Motor neuron (in vitro differentiated cells): ENCODE data around the gene SH3RF3. TPM values are rescaled to one million over a fixed set of nuclear protein-coding genes. Genes with fewer than 3 reads are reported as not detected.
A peak's percentile ranks its signal among the peaks of the same experiment; 100 is the strongest.

ENCODE experiments used
- ATAC-seq, 8 experiments: fragments of 200-7000 bp; cut with Tn5 transposase; replicated peaks in 6 of 8; 2 replicates each; pipeline ENCODE4 v1.8.0; 2021; ENCODE audit warnings: mild to moderate bottlenecking in 8 of 8, moderate library complexity in 8 of 8
- H3K27ac ChIP-seq, 2 donors: fragments of 250-450 bp; sonication (Bioruptor Pico); 2 replicates each; pipeline ENCODE4 v1.9.0; 2021; ENCODE audit warnings: antibody characterized with exemption in 2 of 2, mild to moderate bottlenecking in 2 of 2, moderate library complexity in 1 of 2
- H3K4me1 ChIP-seq, 2 donors: fragments of 250-450 bp; sonication (Bioruptor Pico); replicated peaks in 1 of 2; 2 replicates each; pipeline ENCODE4 v1.6.1; 2021; ENCODE audit warnings: antibody characterized with exemption in 2 of 2, mild to moderate bottlenecking in 2 of 2, moderate library complexity in 1 of 2
- H3K4me3 ChIP-seq, 5 donors: fragments of 250-450 bp; sonication (Bioruptor Pico); 2 replicates each; pipeline ENCODE4 v1.9.0; 2021; ENCODE audit warnings: antibody characterized with exemption in 5 of 5, mild to moderate bottlenecking in 5 of 5, moderate library complexity in 4 of 5
- WGBS, 10 experiments: fragments of 450-650 bp; shearing (Covaris generic); methylation state at CpG; one replicate each; pipeline ENCODE4 v1.0.0; 2022; 5-methylcytosine and 5-hydroxymethylcytosine counted together
- in situ Hi-C, 9 experiments: fragments of 400-800 bp; cut with MboI; loops; one replicate each; pipeline ENCODE4 v1.15.0; 2021; ENCODE audit warnings: low sequenced_read_pairs in 9 of 9, low pct_unique_long_range_greater_than_20kb in 2 of 9; ENCODE audit not compliant: unreplicated experiment in 9 of 9
- total RNA-seq, 8 experiments: library from RNA; unstranded; fragments of 300-600 nt; gene quantifications; 2 replicates each; pipeline versions ENCODE4 v1.2.3 to v1.2.4, GENCODE V29; 2022

Gene SH3RF3
- total RNA-seq, 8 experiments from 2014 or later, result 0.13 to 6.5 (median 3.2) TPM

GRCh38 chr2:109182426-109182825 lies 53.4 kb downstream of the SH3RF3 start:
- 67 to 100% (median 100%) methylated on average over 1 to 2 of the region's 2 CpGs; no CpG with 5 or more reads in 1 of the 10 experiments for WGBS, 10 experiments
- no peak overlapping the region for H3K27ac ChIP-seq
- no peak for ATAC-seq
- no peak overlapping the region for H3K4me3 ChIP-seq
- peaks cover 6 to 12% of the 10 kb centered on the region in 2 donors for H3K4me1 ChIP-seq
- in situ Hi-C loops, result no loop called here

- no peak overlapping the region for H3K27ac ChIP-seq
- ATAC-seq, result no peak
- in situ Hi-C loops, result no loop called here
- H3K4me3 ChIP-seq, result no peak overlapping the region
- 100% methylated on average over 1 of the region's 4 CpGs; no CpG with 5 or more reads in 9 of the 10 experiments for WGBS, 10 experiments
- H3K4me1 ChIP-seq, result peaks cover 2 to 7% of the 10 kb centered on the region in 2 donors
Measured at GRCh38 chr2:109183871-109184270, 54.9 kb downstream of the SH3RF3 start.

GRCh38 chr2:109184368-109184767 lies 55.4 kb downstream of the SH3RF3 start:
- in situ Hi-C loops, result no loop called here
- no peak for ATAC-seq
- peaks cover 6 to 11% of the 10 kb centered on the region in 2 donors for H3K4me1 ChIP-seq
- no peak overlapping the region for H3K27ac ChIP-seq
- 80 to 100% (median 91%) methylated on average over 1 to 3 of the region's 3 CpGs; no CpG with 5 or more reads in 6 of the 10 experiments for WGBS, 10 experiments
- no peak overlapping the region for H3K4me3 ChIP-seq

- H3K27ac ChIP-seq, result no peak overlapping the region
- in situ Hi-C loops, result no loop called here
- no peak overlapping the region for H3K4me3 ChIP-seq
- H3K4me1 ChIP-seq, result peaks cover 6 to 11% of the 10 kb centered on the region in 2 donors
- peak in 3 of 8 experiments; percentile 34 to 77 (median 40) for ATAC-seq
- 0 to 80% (median 40%) methylated on average over 1 to 4 of the region's 4 CpGs; no CpG with 5 or more reads in 1 of the 10 experiments for WGBS, 10 experiments
Measured at GRCh38 chr2:109185338-109185737, 56.3 kb downstream of the SH3RF3 start.

- peak in 3 of 8 experiments; percentile 37 to 71 (median 40) for ATAC-seq
Measured at GRCh38 chr2:109185821-109186570, 57.0 kb downstream of the SH3RF3 start.

DNA sequence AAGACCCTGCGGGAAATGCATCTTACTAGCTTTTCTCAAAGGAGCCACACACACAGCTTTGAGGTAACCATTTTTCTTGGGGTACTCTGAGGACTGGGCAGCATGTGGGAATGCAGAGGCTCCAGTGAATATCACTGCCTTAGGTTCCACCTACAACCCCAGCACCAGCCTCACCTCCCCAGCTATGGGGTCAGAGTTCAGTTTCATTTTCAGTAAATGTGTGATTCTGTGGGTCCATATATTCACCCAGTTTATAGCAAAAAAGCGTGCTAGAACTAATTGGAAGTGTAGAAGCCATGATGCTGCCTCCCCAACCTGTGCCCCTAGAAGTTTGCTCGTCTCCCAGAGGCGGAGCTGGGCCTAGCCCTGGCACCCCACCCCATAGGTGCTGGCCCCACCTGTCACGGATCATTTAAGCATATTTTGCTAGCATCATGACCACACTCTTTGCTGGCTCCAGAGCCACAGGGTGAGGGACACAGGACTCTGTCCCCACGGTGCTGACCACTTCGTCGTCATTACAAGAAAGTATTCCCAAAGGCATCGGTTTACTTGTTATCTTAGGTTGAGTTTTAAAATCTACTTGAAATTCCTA lies 57.7 kb downstream of the SH3RF3 start:
- H3K4me1 ChIP-seq, result peaks cover 6 to 11% of the 10 kb centered on the region in 2 donors

More at GRCh38 chr2:109185821-109186570, 57.0 kb downstream of the SH3RF3 start:
- Histone ChIP-seq H3K4me3 (no peak overlapping the region), H3K27ac (no peak overlapping the region), H3K4me1 (peaks cover 6 to 11% of the 10 kb centered on the region in 2 donors)
- WGBS, 10 experiments, result 20 to 96% (median 77%) methylated on average over 1 to 13 of the region's 16 CpGs
- in situ Hi-C loops, result no loop called here

DNA sequence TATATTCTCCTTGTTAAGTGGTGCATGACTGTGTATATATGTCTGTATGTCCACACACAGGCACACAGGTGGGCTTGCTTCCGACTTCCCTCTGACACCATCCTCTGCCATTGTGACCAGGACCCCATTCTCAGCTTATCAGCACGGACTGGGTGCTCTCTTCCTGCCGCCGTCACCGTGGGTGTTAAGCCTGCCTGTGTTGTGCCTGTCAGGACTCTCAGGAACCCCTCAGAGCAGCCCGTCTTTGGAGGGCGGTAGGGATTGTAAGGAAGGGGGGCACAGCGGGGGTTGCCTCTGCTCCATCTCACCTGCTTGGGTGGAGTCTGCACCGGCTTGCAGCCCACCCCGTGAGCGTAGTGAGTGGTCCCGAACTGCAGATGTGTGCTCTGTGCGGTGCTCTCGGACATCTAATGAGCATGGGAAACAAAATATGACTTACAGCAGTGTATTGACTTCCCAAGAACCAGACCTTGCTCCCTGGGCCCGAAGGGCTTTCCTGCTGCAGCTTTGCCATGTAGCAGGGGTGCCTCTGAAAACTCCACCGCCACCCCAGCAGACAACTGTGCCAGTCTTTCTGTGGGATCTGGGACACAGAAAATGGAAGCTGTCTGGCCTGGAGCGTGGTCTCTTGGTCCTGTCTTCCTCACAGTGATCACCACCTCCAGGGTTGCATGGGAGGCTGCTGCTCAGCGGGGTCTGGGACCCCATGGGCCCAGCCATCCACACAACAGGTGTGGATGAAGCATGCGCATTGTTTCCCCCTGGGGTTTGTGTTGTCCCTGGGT lies 58.9 kb downstream of the SH3RF3 start:
- Histone ChIP-seq H3K4me3 (no peak overlapping the region), H3K4me1 (peaks cover 6 to 11% of the 10 kb centered on the region in 2 donors), H3K27ac (no peak overlapping the region)
- peak in 1 of 8 experiments; percentile 6 for ATAC-seq
- in situ Hi-C loops, result no loop called here
- WGBS, 10 experiments, result 57 to 83% (median 83%) methylated on average over 3 to 5 of the region's 19 CpGs; no CpG with 5 or more reads in 7 of the 10 experiments

More for the DNA sequence above, 57.7 kb downstream of the SH3RF3 start:
- Histone ChIP-seq H3K4me3 (no peak overlapping the region), H3K27ac (no peak overlapping the region)
- 72 to 100% (median 94%) methylated on average over 1 to 7 of the region's 9 CpGs; no CpG with 5 or more reads in 1 of the 10 experiments for WGBS, 10 experiments
- no peak for ATAC-seq
- in situ Hi-C loops, result no loop called here

GRCh38 chr2:109188496-109188890 lies 59.5 kb downstream of the SH3RF3 start:
- in situ Hi-C loops, result no loop called here
- Histone ChIP-seq H3K4me1 (peaks cover 6 to 11% of the 10 kb centered on the region in 2 donors), H3K27ac (no peak overlapping the region), H3K4me3 (no peak overlapping the region)
- 48 to 100% (median 72%) methylated on average over 1 to 11 of the region's 14 CpGs; no CpG with 5 or more reads in 2 of the 10 experiments for WGBS, 10 experiments
- peak in 5 of 8 experiments; percentile 24 to 67 (median 34) for ATAC-seq

DNA sequence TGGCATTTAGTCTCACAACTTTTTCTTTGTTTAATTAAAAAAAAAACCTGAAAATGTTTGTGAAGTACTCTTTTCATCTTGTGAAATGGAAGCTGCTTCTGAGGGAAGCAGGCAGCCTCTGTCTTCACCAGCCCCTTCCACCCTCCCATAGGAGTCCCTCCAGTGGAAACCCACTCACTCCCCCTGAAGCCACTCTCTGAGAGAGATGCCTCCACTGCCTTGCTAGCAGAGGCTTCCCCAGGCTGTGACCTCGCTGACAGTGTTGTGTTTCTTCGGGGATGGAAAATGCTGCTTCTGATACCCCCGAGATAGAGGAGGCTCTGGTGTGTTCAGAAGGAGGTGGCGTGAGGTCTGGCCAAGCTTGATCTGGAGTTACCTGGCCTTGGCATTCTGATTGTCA lies 59.9 kb downstream of the SH3RF3 start:
- Histone ChIP-seq H3K27ac (no peak overlapping the region), H3K4me1 (peaks cover 6 to 11% of the 10 kb centered on the region in 2 donors), H3K4me3 (no peak overlapping the region)
- ATAC-seq, result peak in 5 of 8 experiments; percentile 23 to 66 (median 32)
- 72 to 100% (median 92%) methylated on average over 1 to 3 of the region's 4 CpGs; no CpG with 5 or more reads in 6 of the 10 experiments for WGBS, 10 experiments
- in situ Hi-C loops, result no loop called here

DNA sequence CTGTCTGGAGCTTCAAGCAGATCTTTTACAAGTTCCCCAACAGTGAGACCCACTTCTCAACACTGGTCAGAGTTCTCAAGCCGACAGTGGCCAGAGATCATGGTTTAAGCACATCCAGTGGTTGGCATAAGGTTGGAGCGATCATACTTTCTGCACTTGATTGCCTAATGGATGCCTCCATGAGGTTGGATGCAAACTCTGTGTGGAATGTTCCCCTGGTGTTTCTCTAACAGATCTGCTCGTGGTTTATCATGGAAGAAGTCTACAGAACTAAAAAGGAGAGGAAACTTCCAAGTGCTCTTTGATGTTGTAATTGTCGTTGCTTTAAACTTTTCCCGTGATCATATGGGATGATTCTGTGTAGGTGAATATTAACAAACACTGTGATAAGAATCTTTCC lies 60.7 kb downstream of the SH3RF3 start:
- WGBS, 10 experiments, result 56 to 100% (median 80%) methylated on average over 1 to 4 of the region's 5 CpGs; no CpG with 5 or more reads in 2 of the 10 experiments
- ATAC-seq, result no peak
- H3K4me3 ChIP-seq, result no peak overlapping the region
- in situ Hi-C loops, result no loop called here
- H3K27ac ChIP-seq, result no peak overlapping the region
- peaks cover 9 to 18% of the 10 kb centered on the region in 2 donors for H3K4me1 ChIP-seq

DNA sequence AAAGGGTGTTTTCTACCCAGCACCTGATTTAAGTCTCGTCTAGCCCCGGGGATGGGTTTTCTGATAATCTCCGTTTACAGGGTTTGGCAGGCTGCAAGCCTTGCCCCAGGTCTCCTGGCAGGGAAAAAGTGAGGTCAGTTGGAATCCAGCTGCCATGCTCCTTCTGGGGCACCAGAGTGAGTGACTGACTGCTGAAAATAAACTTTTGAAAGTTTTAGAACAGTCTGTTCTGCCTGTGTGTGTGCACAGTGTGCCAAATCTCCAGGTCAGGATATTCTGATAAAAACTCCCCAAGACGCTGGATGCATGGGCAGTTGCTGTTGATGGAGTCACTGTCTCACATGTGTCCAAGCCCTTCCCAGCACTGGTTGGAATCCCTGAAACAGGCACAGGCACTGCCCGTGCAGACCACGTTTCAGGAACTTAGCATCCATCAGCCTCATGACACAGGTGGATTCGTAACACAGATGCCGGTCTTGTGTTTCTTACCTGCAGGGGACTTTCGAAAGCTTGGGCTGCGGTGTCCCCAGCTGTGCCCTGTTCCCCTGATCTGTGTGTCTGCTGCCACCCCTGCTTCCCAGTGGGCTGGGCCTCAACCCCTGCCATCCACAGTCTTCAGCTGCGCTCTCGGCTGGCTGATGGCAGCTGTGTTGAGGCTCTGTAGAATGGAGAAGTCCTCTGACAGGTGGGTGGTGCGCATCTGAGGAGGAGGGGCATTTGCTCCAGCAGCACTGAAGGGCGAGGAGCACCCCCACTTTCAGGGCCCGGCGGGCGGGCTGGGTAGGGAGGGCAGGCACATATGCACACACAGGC lies 65.0 kb downstream of the SH3RF3 start:
- Histone ChIP-seq H3K27ac (no peak overlapping the region), H3K4me3 (no peak overlapping the region), H3K4me1 (peaks cover 12 to 18% of the 10 kb centered on the region in 2 donors)
- peak in 5 of 8 experiments; percentile 7 to 36 (median 28) for ATAC-seq
- WGBS, 10 experiments, result 31 to 97% (median 69%) methylated on average over 1 to 11 of the region's 17 CpGs; no CpG with 5 or more reads in 1 of the 10 experiments
- in situ Hi-C loops, result no loop called here

GRCh38 chr2:109194620-109194937 lies 65.6 kb downstream of the SH3RF3 start:
- WGBS, 10 experiments, result 18 to 58% (median 43%) methylated on average over 1 to 2 of the region's 2 CpGs; no CpG with 5 or more reads in 3 of the 10 experiments
- ATAC-seq, result peak; percentile 29 to 90 (median 35)
- no peak overlapping the region for H3K4me3 ChIP-seq
- H3K4me1 ChIP-seq, result peaks cover 9 to 15% of the 10 kb centered on the region in 2 donors
- H3K27ac ChIP-seq, result no peak overlapping the region
- in situ Hi-C loops, result no loop called here
